ENCODE measurements around the gene GRHL3.
A peak's percentile ranks its signal among the peaks of the same experiment; 100 is the strongest.

Gene GRHL3

GRCh38 chr1:24292103-24292502, 27.1 kb upstream of the GRHL3 start:
- no peaks in the 10 kb centered on the region for H3K36me3 ChIP-seq (ENCODE audit: control insufficient read depth in 5 of 5, insufficient read depth in 5 of 5, low read length in 5 of 5)
- peaks cover 0 to 34% (median 31%) of the 10 kb centered on the region in 5 donors for H3K4me1 ChIP-seq (ENCODE audit: control insufficient read depth in 5 of 5, insufficient read depth in 5 of 5, low read length in 5 of 5)
- no peak overlapping the region for H3K9ac ChIP-seq (ENCODE audit: low read length in 5 of 5)

GRCh38 chr1:24292887-24293286, 26.3 kb upstream of the GRHL3 start:
- peaks cover 0 to 2% (median 0%) of the 10 kb centered on the region in 5 donors for H3K27me3 ChIP-seq (ENCODE audit: control insufficient read depth in 5 of 5, insufficient read depth in 4 of 5, low read length in 5 of 5)
- peaks cover 0 to 34% (median 31%) of the 10 kb centered on the region in 5 donors for H3K4me1 ChIP-seq (ENCODE audit: control insufficient read depth in 5 of 5, insufficient read depth in 5 of 5, low read length in 5 of 5)
- no peak overlapping the region for H3K4me3 ChIP-seq (ENCODE audit: low read depth in 1 of 5, low read length in 5 of 5)
- no peak overlapping the region for H3K9ac ChIP-seq (ENCODE audit: low read length in 5 of 5)
- no peak overlapping the region for H3K27ac ChIP-seq (ENCODE audit: low read depth, low read length)
- no peaks in the 10 kb centered on the region for H3K36me3 ChIP-seq (ENCODE audit: control insufficient read depth in 5 of 5, insufficient read depth in 5 of 5, low read length in 5 of 5)
- H3K9me3 ChIP-seq (ENCODE audit: control insufficient read depth in 5 of 5, low read length in 5 of 5) = no peaks in the 10 kb centered on the region

More at GRCh38 chr1:24292103-24292502, 27.1 kb upstream of the GRHL3 start:
- Histone ChIP-seq H3K4me3 (ENCODE audit: low read depth in 1 of 5, low read length in 5 of 5) (no peak overlapping the region), H3K27ac (ENCODE audit: low read depth, low read length) (no peak overlapping the region), H3K9me3 (ENCODE audit: control insufficient read depth in 5 of 5, low read length in 5 of 5) (no peaks in the 10 kb centered on the region), H3K27me3 (ENCODE audit: control insufficient read depth in 5 of 5, insufficient read depth in 4 of 5, low read length in 5 of 5) (peaks cover 0 to 2% (median 0%) of the 10 kb centered on the region in 5 donors)

GRCh38 chr1:24293392-24294227, 25.5 kb upstream of the GRHL3 start:
- no peaks in the 10 kb centered on the region for H3K9me3 ChIP-seq (ENCODE audit: control insufficient read depth in 5 of 5, low read length in 5 of 5)
- no peaks in the 10 kb centered on the region for H3K36me3 ChIP-seq (ENCODE audit: control insufficient read depth in 5 of 5, insufficient read depth in 5 of 5, low read length in 5 of 5)
- H3K27me3 ChIP-seq (ENCODE audit: control insufficient read depth in 5 of 5, insufficient read depth in 4 of 5, low read length in 5 of 5) = peaks cover 0 to 2% (median 0%) of the 10 kb centered on the region in 5 donors
- peaks cover 0 to 34% (median 31%) of the 10 kb centered on the region in 5 donors for H3K4me1 ChIP-seq (ENCODE audit: control insufficient read depth in 5 of 5, insufficient read depth in 5 of 5, low read length in 5 of 5)
- H3K4me3 ChIP-seq (ENCODE audit: low read depth in 1 of 5, low read length in 5 of 5) = no peak overlapping the region
- H3K27ac ChIP-seq (ENCODE audit: low read depth, low read length) = peak overlapping the region; percentile 45
- H3K9ac ChIP-seq (ENCODE audit: low read length in 5 of 5) = no peak overlapping the region

GRCh38 chr1:24294228-24294672, 24.9 kb upstream of the GRHL3 start:
- Histone ChIP-seq H3K27ac (ENCODE audit: low read depth, low read length) (peak overlapping the region; percentile 66), H3K9ac (ENCODE audit: low read length in 5 of 5) (no peak overlapping the region), H3K36me3 (ENCODE audit: control insufficient read depth in 5 of 5, insufficient read depth in 5 of 5, low read length in 5 of 5) (no peaks in the 10 kb centered on the region), H3K9me3 (ENCODE audit: control insufficient read depth in 5 of 5, low read length in 5 of 5) (no peaks in the 10 kb centered on the region), H3K27me3 (ENCODE audit: control insufficient read depth in 5 of 5, insufficient read depth in 4 of 5, low read length in 5 of 5) (peaks cover 0 to 2% (median 0%) of the 10 kb centered on the region in 5 donors), H3K4me3 (ENCODE audit: low read depth in 1 of 5, low read length in 5 of 5) (no peak overlapping the region), H3K4me1 (ENCODE audit: control insufficient read depth in 5 of 5, insufficient read depth in 5 of 5, low read length in 5 of 5) (peaks cover 0 to 29% (median 28%) of the 10 kb centered on the region in 5 donors)

- Histone ChIP-seq H3K9ac (ENCODE audit: low read length in 5 of 5) (no peak overlapping the region), H3K27ac (ENCODE audit: low read depth, low read length) (peak overlapping the region; percentile 66), H3K36me3 (ENCODE audit: control insufficient read depth in 5 of 5, insufficient read depth in 5 of 5, low read length in 5 of 5) (no peaks in the 10 kb centered on the region), H3K4me3 (ENCODE audit: low read depth in 1 of 5, low read length in 5 of 5) (peak overlapping the region in 1 of 5 donors; percentile 16), H3K27me3 (ENCODE audit: control insufficient read depth in 5 of 5, insufficient read depth in 4 of 5, low read length in 5 of 5) (peaks cover 0 to 2% (median 0%) of the 10 kb centered on the region in 5 donors), H3K4me1 (ENCODE audit: control insufficient read depth in 5 of 5, insufficient read depth in 5 of 5, low read length in 5 of 5) (peaks cover 0 to 23% (median 22%) of the 10 kb centered on the region in 5 donors), H3K9me3 (ENCODE audit: control insufficient read depth in 5 of 5, low read length in 5 of 5) (no peaks in the 10 kb centered on the region)
Observed at GRCh38 chr1:24294716-24295371, 24.3 kb upstream of the GRHL3 start.

GRCh38 chr1:24295535-24295934, 23.6 kb upstream of the GRHL3 start:
- Histone ChIP-seq H3K36me3 (ENCODE audit: control insufficient read depth in 5 of 5, insufficient read depth in 5 of 5, low read length in 5 of 5) (no peaks in the 10 kb centered on the region), H3K27ac (ENCODE audit: low read depth, low read length) (no peak overlapping the region), H3K27me3 (ENCODE audit: control insufficient read depth in 5 of 5, insufficient read depth in 4 of 5, low read length in 5 of 5) (no peaks in the 10 kb centered on the region), H3K9me3 (ENCODE audit: control insufficient read depth in 5 of 5, low read length in 5 of 5) (no peaks in the 10 kb centered on the region), H3K4me1 (ENCODE audit: control insufficient read depth in 5 of 5, insufficient read depth in 5 of 5, low read length in 5 of 5) (peaks cover 0 to 18% (median 17%) of the 10 kb centered on the region in 5 donors), H3K9ac (ENCODE audit: low read length in 5 of 5) (no peak overlapping the region), H3K4me3 (ENCODE audit: low read depth in 1 of 5, low read length in 5 of 5) (no peak overlapping the region)

- Histone ChIP-seq H3K9me3 (ENCODE audit: control insufficient read depth in 5 of 5, low read length in 5 of 5) (no peaks in the 10 kb centered on the region), H3K4me3 (ENCODE audit: low read depth in 1 of 5, low read length in 5 of 5) (no peak overlapping the region), H3K27ac (ENCODE audit: low read depth, low read length) (no peak overlapping the region)
Observed at GRCh38 chr1:24297187-24297851, 21.8 kb upstream of the GRHL3 start.

GRCh38 chr1:24297852-24298232, 21.3 kb upstream of the GRHL3 start:
- Histone ChIP-seq H3K4me3 (ENCODE audit: low read depth in 1 of 5, low read length in 5 of 5) (no peak overlapping the region), H3K27ac (ENCODE audit: low read depth, low read length) (no peak overlapping the region), H3K9ac (ENCODE audit: low read length in 5 of 5) (no peak overlapping the region), H3K9me3 (ENCODE audit: control insufficient read depth in 5 of 5, low read length in 5 of 5) (no peaks in the 10 kb centered on the region), H3K36me3 (ENCODE audit: control insufficient read depth in 5 of 5, insufficient read depth in 5 of 5, low read length in 5 of 5) (no peaks in the 10 kb centered on the region), H3K27me3 (ENCODE audit: control insufficient read depth in 5 of 5, insufficient read depth in 4 of 5, low read length in 5 of 5) (peaks cover 0 to 6% (median 2%) of the 10 kb centered on the region in 5 donors), H3K4me1 (ENCODE audit: control insufficient read depth in 5 of 5, insufficient read depth in 5 of 5, low read length in 5 of 5) (peaks cover 0 to 21% (median 18%) of the 10 kb centered on the region in 5 donors)

More at GRCh38 chr1:24297187-24297851, 21.8 kb upstream of the GRHL3 start:
- H3K36me3 ChIP-seq (ENCODE audit: control insufficient read depth in 5 of 5, insufficient read depth in 5 of 5, low read length in 5 of 5) = no peaks in the 10 kb centered on the region
- H3K4me1 ChIP-seq (ENCODE audit: control insufficient read depth in 5 of 5, insufficient read depth in 5 of 5, low read length in 5 of 5) = peaks cover 0 to 21% (median 18%) of the 10 kb centered on the region in 5 donors
- no peak overlapping the region for H3K9ac ChIP-seq (ENCODE audit: low read length in 5 of 5)
- H3K27me3 ChIP-seq (ENCODE audit: control insufficient read depth in 5 of 5, insufficient read depth in 4 of 5, low read length in 5 of 5) = peaks cover 0 to 4% (median 2%) of the 10 kb centered on the region in 5 donors

- Histone ChIP-seq H3K27ac (ENCODE audit: low read depth, low read length) (no peak overlapping the region), H3K4me3 (ENCODE audit: low read depth in 1 of 5, low read length in 5 of 5) (no peak overlapping the region), H3K4me1 (ENCODE audit: control insufficient read depth in 5 of 5, insufficient read depth in 5 of 5, low read length in 5 of 5) (peaks cover 0 to 21% (median 18%) of the 10 kb centered on the region in 5 donors), H3K9me3 (ENCODE audit: control insufficient read depth in 5 of 5, low read length in 5 of 5) (no peaks in the 10 kb centered on the region), H3K9ac (ENCODE audit: low read length in 5 of 5) (no peak overlapping the region), H3K36me3 (ENCODE audit: control insufficient read depth in 5 of 5, insufficient read depth in 5 of 5, low read length in 5 of 5) (no peaks in the 10 kb centered on the region), H3K27me3 (ENCODE audit: control insufficient read depth in 5 of 5, insufficient read depth in 4 of 5, low read length in 5 of 5) (peaks cover 0 to 6% (median 2%) of the 10 kb centered on the region in 5 donors)
Observed at GRCh38 chr1:24298606-24299005, 20.6 kb upstream of the GRHL3 start.
